Ovary (tissue), 9 donors: Measurements from ENCODE around the gene BANP. TPM values are rescaled to one million over a fixed set of nuclear protein-coding genes. Genes with fewer than 3 reads are reported as not detected.
"Not testable (repeated sequence)": the region's sequence is repeated elsewhere in the genome, so short reads cannot be mapped to it uniquely, and the experiment has no call there.

Source experiments
- DNase-seq, 5 donors: peaks; one replicate each; pipeline ENCODE4 v3.0.0-alpha.2; 2019 to 2020
- H3K27ac ChIP-seq, 2 donors: fragments of 200-600 bp; one replicate each; pipeline versions ENCODE4 v1.5.1 to v1.8.0; 2019 to 2022
- H3K27me3 ChIP-seq: fragments of 200-600 bp; one replicate; pipeline ENCODE4 v1.8.0; 2022
- H3K36me3 ChIP-seq: fragments of 200-600 bp; sonication (generic); one replicate; pipeline ENCODE4 v1.5.1; 2019
- H3K4me1 ChIP-seq: one replicate; pipeline ENCODE4 v1.8.1; 2013; ENCODE audit warnings: mild to moderate bottlenecking, moderate library complexity; ENCODE audit not compliant: insufficient read depth
- H3K4me3 ChIP-seq: fragments of 200-600 bp; sonication (generic); one replicate; pipeline ENCODE4 v1.5.1; 2017
- H3K9me3 ChIP-seq, 2 donors: fragments of 200-600 bp in 1 of 2; sonication (generic) in 1 of 2; one replicate each; pipeline versions ENCODE4 v1.5.1 to v1.8.1; 2013 to 2019; ENCODE audit warnings: mild to moderate bottlenecking in 1 of 2, moderate library complexity in 1 of 2
- CTCF ChIP-seq, 3 donors: fragments of 450-650 bp in 2 of 3; fragments of 200-600 bp in 1 of 3; IDR thresholded peaks; one replicate each; pipeline versions ENCODE4 v1.5.1 to v1.8.0; 2016 to 2022; ENCODE audit warnings: antibody characterized with exemption in 3 of 3, mild to moderate bottlenecking in 1 of 3
- EP300 ChIP-seq: sonication (generic); formaldehyde crosslinking; IDR thresholded peaks from one replicate; pipeline ENCODE4 v1.6.1; 2017; ENCODE audit warnings: antibody characterized with exemption
- POLR2A ChIP-seq: fragments of 450-650 bp; IDR thresholded peaks from one replicate; pipeline ENCODE4 v1.6.1; 2017; ENCODE audit warnings: antibody characterized with exemption, mild to moderate bottlenecking, moderate library complexity
- WGBS, 3 donors: extraction: QIAGEN DNeasy Blood & Tissue Kit in 1 of 3; methylation state at CpG; one replicate each; pipeline versions ENCODE4 v1.1.5 to v1.1.7; 2013 to 2017; 5-methylcytosine and 5-hydroxymethylcytosine counted together
- intact Hi-C, 4 donors: fragments of 100-400 bp; cut with DNase I; formaldehyde crosslinking; loops; one replicate each; pipeline versions ENCODE4 v1.11.0 to v1.15.1; 2022 to 2023
- polyA plus RNA-seq, 2 donors: library from polyadenylated mRNA; stranded (reverse); fragments of 200-250 nt in 1 of 2; fragments of 350-450 nt in 1 of 2; fragmentation: Illumina TruSeq in 1 of 2; extraction: RNeasy Lipid Tissue Mini Kit (QIAGEN cat#74804) in 1 of 2; gene quantifications; one replicate each; pipeline ENCODE4 v1.2.3, GENCODE V29; 2013 to 2014
- total RNA-seq, 7 donors: library from RNA; depleted of rRNA in 2 of 7; stranded (reverse); fragments of >200 nt in 2 of 7; fragmentation: NEBNext Ultra II Directional in 3 of 7; extraction: Animal tissue kit (Norgen Biotek cat#: 25700) in 3 of 7; gene quantifications; one replicate each; pipeline versions ENCODE4 v1.1.0 to v1.2.4, GENCODE V29; 2016 to 2023
- donor health status: DM: no; HTN: no; CAD: no; lungs with moderate emphysema.
- donor health status: DM: no; HTN: no; CAD: no.
- donor health status: Bipolar disorder and iron deficiency.
- donor health status: DM: yes; HTN: yes; CAD: no.
- donor health status: DM: no; HTN: no; CAD: no.
- donor health status: DM: yes; HTN: yes; CAD: no.

BANP gene
- total and polyA plus RNA-seq, 9 donors, result 14.8 to 48.6 (median 28.1) TPM

GRCh38 chr16:88050952-88051660 lies 99.9 kb downstream of the BANP start:
- H3K4me1 ChIP-seq, result no peaks in the 10 kb centered on the region
- intact Hi-C loops, result no loop called here
- TF ChIP-seq POLR2A (no peak), CTCF (IDR thresholded peaks at IDR 0.05) (no peak), EP300 (no peak)
- no peaks in the 10 kb centered on the region for H3K27me3 ChIP-seq
- no peaks in the 10 kb centered on the region for H3K36me3 ChIP-seq
- no peaks in the 10 kb centered on the region for H3K9me3 ChIP-seq
- H3K4me3 ChIP-seq, result no peak overlapping the region
- DNase-seq, result peak in 1 of 5 donors; percentile 16
- 95 to 96% (median 95%) methylated on average over 22 of the region's 22 CpGs for WGBS, 3 donors
- no peak overlapping the region for H3K27ac ChIP-seq

GRCh38 chr16:88052661-88053060 lies 101.4 kb downstream of the BANP start:
- intact Hi-C loops, result loop anchor here in 1 of 4 donors (1.0 kb wide), 1 partner anchor 12 kb away; no protein-coding TSS in a partner anchor
- H3K36me3 ChIP-seq, result no peaks in the 10 kb centered on the region

GRCh38 chr16:88053479-88053878 lies 102.2 kb downstream of the BANP start:
- H3K36me3 ChIP-seq, H3K4me3 ChIP-seq, H3K27ac ChIP-seq, H3K27me3 ChIP-seq, H3K4me1 ChIP-seq, H3K9me3 ChIP-seq, DNase-seq: not testable (repeated sequence)
- intact Hi-C loops, result loop anchor here in 1 of 4 donors (1.0 kb wide), 1 partner anchor 11 kb away; no protein-coding TSS in a partner anchor
- 86 to 100% (median 100%) methylated on average over 1 of the region's 1 CpG for WGBS, 3 donors

More at GRCh38 chr16:88052661-88053060, 101.4 kb downstream of the BANP start:
- Histone ChIP-seq H3K27ac (no peak overlapping the region), H3K27me3 (no peaks in the 10 kb centered on the region), H3K4me3 (no peak overlapping the region), H3K4me1 (no peaks in the 10 kb centered on the region), H3K9me3 (no peaks in the 10 kb centered on the region)
- no peak for TF ChIP-seq CTCF (IDR thresholded peaks at IDR 0.05)
- TF ChIP-seq EP300, result no peak
- TF ChIP-seq POLR2A, result no peak
- no peak for DNase-seq
- WGBS, 3 donors, result 69 to 73% (median 69%) methylated on average over 2 of the region's 2 CpGs

DNA sequence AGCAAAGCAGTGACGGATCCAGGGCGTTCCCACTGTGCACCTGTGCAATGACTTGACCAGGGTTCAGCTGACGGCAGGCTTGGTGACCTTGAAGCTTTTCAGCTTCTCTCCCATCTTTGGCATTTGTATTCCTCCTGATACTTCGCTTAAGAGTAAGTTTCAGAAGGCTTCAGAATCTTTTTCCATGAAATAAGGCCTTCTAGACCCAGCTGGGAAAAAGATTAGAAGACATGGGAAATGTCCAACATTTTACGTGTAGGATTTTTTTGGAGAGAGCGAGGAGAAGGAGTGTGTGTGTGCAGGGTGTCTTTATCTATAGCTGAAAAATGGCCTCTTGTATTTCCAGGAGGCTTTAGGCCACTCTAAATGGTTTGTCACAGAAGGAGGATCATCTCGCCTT lies 104.1 kb downstream of the BANP start:
- 83 to 88% (median 87%) methylated on average over 7 of the region's 7 CpGs for WGBS, 3 donors

More for the DNA sequence above, 104.1 kb downstream of the BANP start:
- intact Hi-C loops, result no loop called here
- Histone ChIP-seq H3K4me3 (no peak overlapping the region), H3K4me1 (no peaks in the 10 kb centered on the region), H3K36me3 (no peaks in the 10 kb centered on the region), H3K27me3 (no peaks in the 10 kb centered on the region), H3K9me3 (no peaks in the 10 kb centered on the region), H3K27ac (no peak overlapping the region)
- TF ChIP-seq EP300, result no peak
- TF ChIP-seq CTCF (IDR thresholded peaks at IDR 0.05), result no peak
- no peak for TF ChIP-seq POLR2A
- no peak for DNase-seq
